ENCODE measurements around the gene WWOX.

The WWOX gene

DNA sequence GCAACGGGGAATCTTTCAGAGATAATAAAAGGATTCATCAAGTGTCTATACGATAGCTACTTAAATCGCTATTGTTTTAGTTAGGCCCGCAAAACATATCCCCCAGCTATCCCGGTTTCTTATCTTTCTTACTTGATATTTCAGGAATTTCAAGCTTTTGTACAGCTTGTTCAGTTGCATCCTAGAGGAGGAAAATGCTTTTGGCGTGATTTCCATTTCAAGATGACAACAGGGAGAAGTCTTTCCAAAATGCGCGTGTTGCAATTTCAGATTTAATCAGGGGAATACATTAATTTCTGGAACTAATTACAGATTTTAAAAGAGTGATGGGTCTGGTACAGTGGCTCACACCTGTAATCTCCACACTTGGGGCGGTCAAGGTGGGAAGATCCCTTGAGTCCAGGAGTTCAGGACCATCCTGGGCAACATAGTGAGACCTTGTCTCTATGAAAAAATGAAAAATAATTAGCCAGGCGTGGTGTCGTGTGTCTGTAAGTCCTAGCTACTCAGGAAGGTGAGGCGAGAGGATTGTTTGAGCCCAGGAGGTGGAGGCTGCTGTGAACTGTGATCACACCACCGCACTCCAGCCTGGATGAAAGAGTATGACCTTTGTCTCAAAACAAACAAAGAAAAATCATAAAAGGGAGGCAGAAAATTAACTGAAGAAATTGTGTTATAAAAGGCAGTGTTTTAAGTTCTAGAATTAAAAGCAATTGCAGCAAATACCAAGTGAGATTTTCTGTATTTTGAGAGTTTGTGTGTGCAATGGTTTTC is 954.9 kb downstream of the WWOX start:
- no peak for TF ChIP-seq POLR2AphosphoS5 (IDR thresholded peaks at IDR 0.05; ENCODE audit: low read depth, low read length)
- TF ChIP-seq, protein P1, sequence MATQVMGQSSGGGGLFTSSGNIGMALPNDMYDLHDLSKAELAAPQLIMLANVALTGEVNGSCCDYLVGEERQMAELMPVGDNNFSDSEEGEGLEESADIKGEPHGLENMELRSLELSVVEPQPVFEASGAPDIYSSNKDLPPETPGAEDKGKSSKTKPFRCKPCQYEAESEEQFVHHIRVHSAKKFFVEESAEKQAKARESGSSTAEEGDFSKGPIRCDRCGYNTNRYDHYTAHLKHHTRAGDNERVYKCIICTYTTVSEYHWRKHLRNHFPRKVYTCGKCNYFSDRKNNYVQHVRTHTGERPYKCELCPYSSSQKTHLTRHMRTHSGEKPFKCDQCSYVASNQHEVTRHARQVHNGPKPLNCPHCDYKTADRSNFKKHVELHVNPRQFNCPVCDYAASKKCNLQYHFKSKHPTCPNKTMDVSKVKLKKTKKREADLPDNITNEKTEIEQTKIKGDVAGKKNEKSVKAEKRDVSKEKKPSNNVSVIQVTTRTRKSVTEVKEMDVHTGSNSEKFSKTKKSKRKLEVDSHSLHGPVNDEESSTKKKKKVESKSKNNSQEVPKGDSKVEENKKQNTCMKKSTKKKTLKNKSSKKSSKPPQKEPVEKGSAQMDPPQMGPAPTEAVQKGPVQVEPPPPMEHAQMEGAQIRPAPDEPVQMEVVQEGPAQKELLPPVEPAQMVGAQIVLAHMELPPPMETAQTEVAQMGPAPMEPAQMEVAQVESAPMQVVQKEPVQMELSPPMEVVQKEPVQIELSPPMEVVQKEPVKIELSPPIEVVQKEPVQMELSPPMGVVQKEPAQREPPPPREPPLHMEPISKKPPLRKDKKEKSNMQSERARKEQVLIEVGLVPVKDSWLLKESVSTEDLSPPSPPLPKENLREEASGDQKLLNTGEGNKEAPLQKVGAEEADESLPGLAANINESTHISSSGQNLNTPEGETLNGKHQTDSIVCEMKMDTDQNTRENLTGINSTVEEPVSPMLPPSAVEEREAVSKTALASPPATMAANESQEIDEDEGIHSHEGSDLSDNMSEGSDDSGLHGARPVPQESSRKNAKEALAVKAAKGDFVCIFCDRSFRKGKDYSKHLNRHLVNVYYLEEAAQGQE (IDR thresholded peaks at IDR 0.05; ENCODE audit: insufficient read depth in 1 of 2, low read depth in 2 of 2, low read length in 2 of 2) = no peak
- no peak for TF ChIP-seq TAF1 (IDR thresholded peaks at IDR 0.05; ENCODE audit: borderline replicate concordance, insufficient read depth, low read length)
- TF ChIP-seq FOXP2 (optimal IDR thresholded peaks at IDR 0.05; ENCODE audit: borderline replicate concordance, extremely low read depth, extremely low read length, insufficient read depth) = no peak

DNA sequence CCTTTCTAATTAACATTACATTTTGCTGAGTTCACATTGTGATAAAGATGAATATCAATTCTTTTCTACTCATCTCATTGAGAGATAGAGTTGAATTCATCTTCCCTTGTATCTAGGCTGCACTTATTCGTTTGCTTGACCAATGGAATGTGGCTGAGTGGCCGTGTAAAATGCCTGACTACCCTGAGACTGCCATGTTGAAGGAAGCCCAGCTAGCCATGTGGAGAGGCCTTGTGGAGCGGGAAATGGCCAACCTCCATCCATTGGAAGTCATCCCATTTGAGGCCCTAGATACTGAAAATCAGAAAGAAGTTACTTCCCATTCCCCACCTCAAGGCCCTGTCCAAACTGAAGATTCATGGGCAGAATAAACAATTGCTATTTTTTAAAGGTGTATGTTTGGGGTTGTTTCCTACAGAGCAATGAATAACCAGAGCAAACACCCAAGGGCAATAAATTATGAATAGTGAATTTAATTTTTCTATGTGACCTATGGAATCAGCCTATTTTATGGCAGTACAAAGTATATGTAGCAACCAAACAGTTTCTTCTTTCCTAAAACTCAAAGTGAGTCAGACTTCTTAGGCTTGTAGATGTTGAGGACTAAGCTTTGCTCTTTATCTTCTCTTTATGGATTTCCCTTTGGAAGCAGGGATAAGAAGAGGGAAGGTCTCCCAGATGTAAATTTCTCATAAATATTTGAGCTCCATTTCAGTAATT is 956.0 kb downstream of the WWOX start:
- TF ChIP-seq SIN3A (IDR thresholded peaks at IDR 0.05; ENCODE audit: borderline replicate concordance, insufficient read depth, low read length) (no peak), FOXP2 (optimal IDR thresholded peaks at IDR 0.05; ENCODE audit: borderline replicate concordance, extremely low read depth, extremely low read length, insufficient read depth) (no peak), TAF1 (IDR thresholded peaks at IDR 0.05; ENCODE audit: borderline replicate concordance, insufficient read depth, low read length) (no peak), POLR2AphosphoS5 (IDR thresholded peaks at IDR 0.05; ENCODE audit: low read depth, low read length) (no peak)
- TF ChIP-seq, protein P1 (IDR thresholded peaks at IDR 0.05; ENCODE audit: insufficient read depth in 1 of 2, low read depth in 2 of 2, low read length in 2 of 2) = no peak

DNA sequence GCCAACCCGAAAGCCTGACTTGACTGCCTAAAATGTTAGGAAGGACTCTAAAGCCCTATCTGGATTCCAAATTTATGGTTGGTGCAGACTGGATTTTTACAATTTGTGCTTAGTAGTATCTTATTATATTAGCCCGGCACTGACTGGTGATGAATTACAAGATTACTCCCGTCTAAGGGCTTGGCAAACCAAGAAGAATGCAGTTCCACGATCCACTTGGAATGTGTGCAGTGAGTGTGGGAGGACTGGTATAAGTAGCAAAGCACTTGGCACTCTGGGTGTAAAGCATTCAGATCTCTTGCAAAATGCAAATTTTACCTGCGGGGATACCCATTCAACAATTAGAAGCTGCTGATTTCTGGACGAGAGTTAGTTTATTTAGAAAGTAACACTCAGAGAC is 961.7 kb downstream of the WWOX start:
- TF ChIP-seq SIN3A (IDR thresholded peaks at IDR 0.05; ENCODE audit: borderline replicate concordance, insufficient read depth, low read length) (no peak), FOXP2 (optimal IDR thresholded peaks at IDR 0.05; ENCODE audit: borderline replicate concordance, extremely low read depth, extremely low read length, insufficient read depth) (no peak), TAF1 (IDR thresholded peaks at IDR 0.05; ENCODE audit: borderline replicate concordance, insufficient read depth, low read length) (no peak), POLR2AphosphoS5 (IDR thresholded peaks at IDR 0.05; ENCODE audit: low read depth, low read length) (no peak)
- TF ChIP-seq, protein P1 (IDR thresholded peaks at IDR 0.05; ENCODE audit: insufficient read depth in 1 of 2, low read depth in 2 of 2, low read length in 2 of 2) = no peak

DNA sequence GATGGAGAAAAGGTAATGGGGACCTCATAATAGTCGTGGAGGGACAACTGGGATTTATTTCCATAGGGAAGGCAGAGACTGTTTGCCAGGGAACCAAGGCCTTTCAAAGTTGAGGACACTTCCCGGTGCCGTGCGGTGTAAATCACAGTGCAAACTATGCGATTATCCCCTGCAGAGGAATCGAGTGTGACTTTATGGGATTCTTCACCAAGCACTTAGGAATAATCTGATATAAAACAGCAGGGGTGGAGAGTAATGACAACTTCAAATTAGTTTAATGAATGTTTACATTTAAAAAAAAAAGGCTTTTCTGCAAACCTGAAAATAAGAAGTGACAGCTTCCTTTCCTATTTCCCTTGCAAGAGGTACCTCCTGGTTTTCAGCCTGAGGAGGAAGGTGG is 962.9 kb downstream of the WWOX start:
- TF ChIP-seq FOXP2 (optimal IDR thresholded peaks at IDR 0.05; ENCODE audit: borderline replicate concordance, extremely low read depth, extremely low read length, insufficient read depth) = no peak
- TF ChIP-seq, protein P1 (IDR thresholded peaks at IDR 0.05; ENCODE audit: insufficient read depth in 1 of 2, low read depth in 2 of 2, low read length in 2 of 2) = no peak
- TF ChIP-seq SIN3A (IDR thresholded peaks at IDR 0.05; ENCODE audit: borderline replicate concordance, insufficient read depth, low read length) = no peak
- no peak for TF ChIP-seq TAF1 (IDR thresholded peaks at IDR 0.05; ENCODE audit: borderline replicate concordance, insufficient read depth, low read length)
- TF ChIP-seq POLR2AphosphoS5 (IDR thresholded peaks at IDR 0.05; ENCODE audit: low read depth, low read length) = no peak
